ENCODE measurements around the gene ATP6V1F.

ATP6V1F gene

GRCh38 chr7:128869138-128869943 is 6.7 kb downstream of the ATP6V1F start:
- DNase-seq: peak; percentile 62

DNA sequence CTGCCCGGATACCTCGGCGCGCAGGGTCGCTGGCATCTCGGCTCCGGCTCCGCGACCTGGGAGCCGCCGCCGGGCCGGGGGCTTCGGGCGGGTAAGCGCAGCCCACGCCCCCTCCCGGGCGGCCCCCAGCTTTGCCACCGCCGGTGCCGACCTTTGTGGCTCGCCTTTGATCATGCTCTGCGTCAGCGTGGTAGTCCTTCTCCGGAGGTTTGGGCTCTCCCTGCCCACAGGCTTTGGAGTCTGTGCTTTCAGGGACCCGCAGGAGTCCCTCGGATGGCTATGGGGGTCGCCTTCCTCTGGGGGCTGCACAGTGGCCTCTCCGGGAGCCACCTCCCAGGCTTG is 7.3 kb downstream of the ATP6V1F start:
- DNase-seq: peak; percentile 43

DNA sequence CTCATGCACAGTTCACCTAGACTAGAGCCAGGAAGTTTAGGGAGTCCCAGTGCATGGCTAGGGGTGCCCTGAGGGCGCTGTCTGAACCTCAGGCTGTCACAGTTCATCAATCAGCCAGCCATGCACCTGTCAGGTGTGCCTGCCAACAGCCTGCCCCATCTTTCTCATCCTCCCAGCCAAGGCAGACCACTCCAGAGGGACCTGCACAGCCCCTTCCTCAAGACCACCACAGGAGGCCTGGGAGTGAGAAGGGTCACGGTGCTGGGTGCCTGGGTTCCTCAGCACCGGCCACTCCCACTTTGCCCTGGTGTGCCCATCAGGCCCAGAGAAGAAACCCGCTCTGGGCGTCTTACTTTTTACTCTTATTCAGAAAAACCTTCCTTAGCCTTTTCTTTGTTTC is 8.4 kb downstream of the ATP6V1F start:
- DNase-seq: no peak

DNA sequence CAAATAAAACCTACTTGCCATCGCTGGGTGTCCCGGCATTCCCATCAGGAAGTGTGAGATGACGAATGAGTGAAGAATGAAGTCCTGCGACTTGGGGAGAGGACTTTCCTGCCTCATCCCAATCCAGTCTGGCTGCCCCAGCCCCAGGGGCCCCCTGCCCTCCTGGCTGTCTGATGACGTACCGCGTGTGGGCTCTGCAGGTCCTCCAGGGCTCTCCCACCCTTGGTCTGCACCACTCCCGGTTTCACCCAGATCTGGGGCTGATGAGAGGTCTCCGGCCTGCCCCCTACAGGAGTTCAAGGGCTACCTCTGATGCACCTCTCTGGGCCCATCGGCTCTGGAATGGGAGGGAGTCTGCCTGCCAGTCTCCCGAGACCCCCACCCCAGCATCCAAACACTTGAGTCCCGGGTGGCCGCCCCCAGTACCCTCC is 9.8 kb downstream of the ATP6V1F start:
- no peak for DNase-seq

GRCh38 chr7:128873234-128873633 is 10.6 kb downstream of the ATP6V1F start:
- no peak for DNase-seq

DNA sequence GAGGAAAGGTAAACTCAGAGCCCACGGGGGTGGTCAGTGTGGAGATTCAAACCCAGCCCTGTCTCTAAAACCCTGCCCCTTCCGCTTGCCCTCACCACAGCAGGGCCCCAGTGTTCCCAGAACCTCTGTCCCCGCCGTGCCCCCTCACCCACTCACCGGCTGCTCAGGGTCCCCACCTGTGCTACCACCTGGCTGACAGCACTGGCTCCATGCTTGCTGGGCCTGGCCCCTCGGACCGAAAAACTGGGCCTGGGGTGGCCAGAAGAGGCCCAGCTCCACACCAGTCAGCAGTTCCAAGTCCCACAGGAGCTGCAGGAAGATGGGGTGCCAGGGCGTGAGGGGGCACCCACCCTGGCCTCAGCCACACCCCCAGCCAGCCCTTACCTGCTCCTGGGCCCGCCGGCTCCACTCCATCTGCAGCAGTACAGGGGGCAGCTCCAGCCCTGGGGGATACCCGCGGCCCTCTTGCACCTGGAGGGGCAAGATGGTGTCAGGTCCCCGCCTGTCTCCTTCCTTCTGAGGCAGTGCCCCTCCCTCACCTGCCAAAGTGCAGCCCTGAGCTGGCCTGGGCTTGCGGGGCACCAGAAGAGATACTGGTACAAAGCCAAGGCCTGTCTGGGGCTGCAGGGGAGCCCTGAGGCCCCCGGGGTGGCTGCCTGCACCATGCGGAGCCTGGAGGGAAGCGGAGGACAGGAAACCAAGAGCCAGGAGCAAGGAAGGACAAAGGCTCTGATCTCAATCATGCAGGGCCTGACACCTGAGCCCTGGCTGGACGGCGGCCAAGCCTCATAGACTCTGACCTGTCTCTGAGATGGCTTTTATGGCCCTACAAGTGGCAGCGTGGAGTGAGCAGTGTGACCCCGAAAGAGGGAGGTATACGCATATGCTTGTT is 11.7 kb downstream of the ATP6V1F start:
- no peak for DNase-seq

- no peak for DNase-seq
Observed at GRCh38 chr7:128875523-128875948, 12.9 kb downstream of the ATP6V1F start.

DNA sequence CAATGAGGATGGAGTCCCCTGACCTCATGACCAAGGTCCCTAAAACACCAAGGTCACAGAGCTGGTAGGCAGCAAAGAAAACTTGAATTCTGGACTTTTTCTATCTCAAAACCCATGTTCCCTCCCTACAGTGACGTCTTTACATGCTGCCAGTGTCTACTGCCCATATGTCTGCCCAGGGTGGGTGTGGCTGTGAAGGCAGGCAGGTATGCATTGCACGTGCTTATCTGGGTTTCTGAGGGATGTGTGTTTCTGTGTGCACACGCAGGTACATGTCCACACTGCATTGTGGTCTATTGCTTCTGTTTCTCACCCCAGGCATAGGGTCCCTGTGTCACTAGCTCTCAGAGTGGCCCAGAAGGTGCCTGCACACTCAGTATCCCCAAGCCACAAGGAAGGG is 13.5 kb downstream of the ATP6V1F start:
- DNase-seq: no peak

GRCh38 chr7:128876586-128876977 is 13.9 kb downstream of the ATP6V1F start:
- no peak for DNase-seq

- no peak for DNase-seq
Observed at GRCh38 chr7:128876978-128877755, 14.5 kb downstream of the ATP6V1F start.

DNA sequence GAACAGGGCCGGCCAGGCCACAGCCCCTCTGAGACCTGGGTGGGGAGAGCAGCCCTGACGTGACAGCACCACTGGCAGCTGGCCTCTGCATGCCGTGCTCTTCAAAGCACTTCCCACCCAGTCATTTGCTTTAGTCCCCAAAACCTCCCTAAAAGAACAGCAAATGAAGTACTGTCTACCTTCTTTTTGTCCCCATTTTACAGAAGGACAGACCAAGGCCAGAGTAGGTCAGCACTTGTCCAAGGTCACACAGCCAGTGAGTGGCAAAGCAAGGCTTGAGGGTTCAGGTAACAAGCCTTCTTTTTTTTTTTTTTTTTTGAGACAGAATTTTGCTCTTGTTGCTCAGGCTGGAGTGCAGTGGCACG is 15.1 kb downstream of the ATP6V1F start:
- no peak for DNase-seq

DNA sequence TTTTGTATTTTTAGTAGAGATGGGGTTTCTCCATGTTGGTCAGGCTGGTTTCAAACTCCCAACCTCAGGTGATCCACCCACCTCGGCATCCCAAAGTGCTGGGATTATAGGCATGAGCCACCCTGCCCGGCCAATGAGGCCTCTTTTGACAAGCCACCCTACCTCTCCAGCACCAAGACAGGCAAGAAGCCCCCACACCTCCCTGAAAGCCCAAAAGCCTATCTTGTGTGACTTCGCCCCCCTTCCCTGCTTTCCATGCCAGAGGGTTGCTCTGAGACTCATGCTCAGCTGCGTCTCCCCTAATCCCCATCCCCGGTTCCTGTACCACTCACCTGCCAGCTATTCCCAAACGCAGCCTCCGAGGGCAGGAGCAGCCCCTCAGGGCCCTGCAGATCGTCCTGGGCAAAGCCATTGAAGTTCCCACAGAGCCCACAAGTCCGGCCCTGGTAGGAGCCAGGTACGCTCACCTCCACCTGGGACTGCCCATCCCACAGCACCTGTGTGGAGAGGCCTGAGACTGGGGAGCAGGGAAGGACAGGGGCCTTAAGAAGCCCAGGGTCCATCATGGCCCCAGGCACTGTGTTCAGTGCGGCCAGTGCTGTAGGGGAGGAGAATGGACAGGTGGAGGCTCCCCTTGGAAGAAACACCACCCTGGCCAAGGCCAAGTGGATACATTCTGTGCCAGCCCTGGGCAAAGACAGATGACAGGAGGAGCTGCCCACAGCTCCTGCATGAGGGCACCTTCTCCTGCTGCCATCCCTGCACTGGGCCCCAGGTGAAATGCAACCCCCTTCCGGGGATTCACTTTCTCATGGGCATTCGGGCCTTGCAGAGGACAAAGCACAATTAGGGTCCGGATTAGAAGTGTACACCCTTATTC is 15.8 kb downstream of the ATP6V1F start:
- no peak for DNase-seq

DNA sequence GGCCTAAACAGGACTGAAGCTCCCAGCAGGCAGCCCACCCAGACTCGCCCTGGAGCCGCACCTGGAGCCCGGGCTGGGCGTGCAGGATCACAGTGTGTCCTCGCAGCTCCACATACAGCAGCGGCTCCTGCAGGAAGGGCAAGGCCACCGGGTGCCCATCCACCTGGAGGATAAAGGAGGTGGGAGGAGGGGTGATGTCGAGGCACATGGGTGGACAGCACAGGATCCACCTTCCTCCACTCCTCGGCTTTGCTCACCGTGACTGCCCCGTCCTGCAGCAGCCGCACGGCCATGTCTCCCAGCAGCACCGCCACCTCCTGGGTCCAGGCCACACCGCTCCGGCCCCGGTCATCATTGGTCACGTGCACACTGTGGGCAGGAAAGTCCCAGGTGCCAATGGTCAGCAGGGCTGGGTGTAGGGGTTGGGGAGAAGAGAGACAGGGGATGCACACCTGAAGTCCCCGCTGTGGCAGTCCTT is 16.8 kb downstream of the ATP6V1F start:
- no peak for DNase-seq

DNA sequence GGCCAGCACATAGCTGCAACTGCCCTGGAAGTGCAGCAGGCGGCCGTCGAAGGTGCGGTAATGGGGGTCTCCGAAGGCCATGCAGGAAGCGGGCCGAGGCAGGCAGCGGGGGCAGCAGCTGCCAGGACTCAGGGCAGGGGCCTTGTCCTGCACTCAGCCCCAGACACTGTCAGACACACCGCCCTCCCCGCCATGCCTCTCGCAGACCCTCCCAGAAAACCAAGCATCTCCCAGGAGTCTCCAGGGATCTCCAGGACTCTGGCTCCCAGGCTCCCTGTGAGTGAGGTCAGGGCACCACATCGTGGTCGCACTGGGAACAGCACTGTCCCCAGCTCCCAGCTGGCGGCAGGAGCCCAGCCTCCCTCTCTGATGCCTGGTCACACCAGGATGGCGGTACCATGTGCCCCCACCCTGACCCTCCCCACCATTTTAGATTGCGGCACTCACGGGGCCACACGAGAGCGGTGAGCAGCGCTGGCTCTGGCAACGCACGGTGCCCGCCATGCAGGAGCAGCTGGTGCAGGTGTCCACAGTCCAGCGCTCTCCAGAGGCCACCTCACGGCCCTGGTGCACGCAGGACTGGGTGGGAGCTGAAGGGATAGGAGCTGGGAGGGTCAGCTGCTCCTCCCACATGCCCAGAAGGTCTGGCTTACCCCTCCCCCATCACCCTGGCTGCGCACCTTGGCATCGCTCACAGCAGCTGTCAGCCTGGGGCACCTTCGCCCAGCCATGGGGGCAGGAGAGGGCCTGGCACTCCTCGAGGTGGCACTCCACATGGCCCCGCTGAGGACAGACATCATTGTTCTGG is 17.5 kb downstream of the ATP6V1F start:
- peak; percentile 44 for DNase-seq

GRCh38 chr7:128880791-128881457 is 18.3 kb downstream of the ATP6V1F start:
- DNase-seq: no peak

GRCh38 chr7:128881458-128882125 is 18.9 kb downstream of the ATP6V1F start:
- no peak for DNase-seq

DNA sequence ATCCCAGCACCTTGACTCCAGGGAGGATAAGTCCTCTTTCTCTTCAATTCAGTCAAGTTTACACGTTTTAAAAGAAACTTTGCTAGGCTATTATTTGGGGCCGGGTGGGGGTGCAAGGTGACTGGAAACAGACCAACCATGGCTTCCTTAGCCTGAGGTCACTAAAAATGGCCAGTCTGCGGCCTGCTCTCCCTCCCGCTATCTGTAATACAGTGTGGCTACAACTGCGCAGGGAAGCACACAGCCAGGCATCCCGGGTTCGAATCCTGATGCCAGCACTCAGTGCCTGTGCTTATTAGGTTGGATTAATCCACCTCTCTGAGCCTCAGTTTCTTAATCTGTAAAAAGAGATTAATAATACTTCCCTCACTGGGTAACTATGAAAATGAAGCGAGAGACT is 19.5 kb downstream of the ATP6V1F start:
- no peak for DNase-seq

- peak; percentile 88 for DNase-seq
Observed at GRCh38 chr7:128883622-128884448, 21.2 kb downstream of the ATP6V1F start.

Data from stimulated activated CD4-positive, alpha-beta T cell treated with anti-CD3 and anti-CD28 coated beads, Interleukin-15, amount 100 ng/mL, for 24 hours (primary cell).